ENCODE results near the gene NTRK2.
"Not testable (repeated sequence)": the region's sequence is repeated elsewhere in the genome, so short reads cannot be mapped to it uniquely, and the experiment has no call there.

Gene NTRK2

DNA sequence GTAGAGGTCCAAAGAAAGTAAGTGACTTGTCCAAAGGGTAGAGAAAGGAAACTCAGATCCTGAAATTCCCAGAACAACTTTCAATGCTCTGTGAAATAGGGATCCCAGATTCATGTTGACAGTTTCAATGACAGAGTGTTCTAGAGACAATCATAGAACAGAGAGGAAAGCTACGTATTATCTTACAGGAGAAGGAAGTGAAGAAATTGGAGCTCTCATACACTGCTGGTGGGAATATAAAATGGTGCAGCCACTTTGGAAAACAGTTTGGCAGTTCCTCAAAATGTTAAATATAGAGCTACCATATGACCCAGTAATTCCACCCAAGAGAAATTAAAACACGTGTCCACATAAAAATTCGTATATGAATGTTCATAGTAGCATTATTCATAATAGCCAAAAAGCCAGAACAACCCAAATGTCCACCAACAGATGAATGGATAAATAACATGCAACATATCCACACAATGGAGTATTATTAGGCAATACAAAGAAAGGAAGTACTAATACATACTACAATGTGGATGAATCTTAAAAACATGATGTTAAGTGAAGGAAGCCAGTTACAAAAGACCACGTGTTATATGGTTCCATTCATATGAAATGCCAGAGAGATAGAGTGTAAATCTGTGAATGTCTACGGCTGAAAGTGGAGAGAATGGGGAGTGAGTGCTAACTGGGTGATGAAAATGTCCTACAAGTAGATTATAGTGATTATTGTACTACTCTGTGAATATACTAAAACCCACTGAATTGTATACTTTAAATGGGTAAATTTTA is 197.1 kb downstream of the NTRK2 start:
- no peak overlapping the region for H3K4me3 ChIP-seq (ENCODE audit: low read depth, low read length)
- DNase-seq (ENCODE audit: low read depth), result no peak

- H3K4me3 ChIP-seq (ENCODE audit: low read depth, low read length), result no peak overlapping the region
- no peak for DNase-seq (ENCODE audit: low read depth)
Observed at GRCh38 chr9:84867186-84867585, 197.7 kb downstream of the NTRK2 start.

DNA sequence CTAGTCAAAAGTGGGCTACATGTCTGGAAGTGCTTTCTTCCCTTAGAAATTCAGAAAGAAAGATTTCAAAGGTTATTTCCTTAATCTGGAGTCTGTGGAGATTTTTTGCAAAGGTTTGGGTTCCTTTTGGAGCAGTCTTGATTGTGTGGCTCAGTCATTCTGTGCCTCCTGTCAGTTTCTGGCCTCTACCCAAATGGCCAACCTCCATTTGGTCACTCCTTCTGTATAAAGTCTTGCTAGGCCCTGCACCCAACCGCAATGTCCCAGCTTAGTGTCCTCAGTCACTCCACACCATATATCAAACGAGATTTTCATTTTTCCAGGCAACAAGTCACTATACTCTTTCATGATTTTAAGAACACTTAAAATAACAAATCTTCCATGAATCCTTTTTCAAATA is 199.6 kb downstream of the NTRK2 start:
- no peak for DNase-seq (ENCODE audit: low read depth)
- no peak overlapping the region for H3K4me3 ChIP-seq (ENCODE audit: low read depth, low read length)

DNA sequence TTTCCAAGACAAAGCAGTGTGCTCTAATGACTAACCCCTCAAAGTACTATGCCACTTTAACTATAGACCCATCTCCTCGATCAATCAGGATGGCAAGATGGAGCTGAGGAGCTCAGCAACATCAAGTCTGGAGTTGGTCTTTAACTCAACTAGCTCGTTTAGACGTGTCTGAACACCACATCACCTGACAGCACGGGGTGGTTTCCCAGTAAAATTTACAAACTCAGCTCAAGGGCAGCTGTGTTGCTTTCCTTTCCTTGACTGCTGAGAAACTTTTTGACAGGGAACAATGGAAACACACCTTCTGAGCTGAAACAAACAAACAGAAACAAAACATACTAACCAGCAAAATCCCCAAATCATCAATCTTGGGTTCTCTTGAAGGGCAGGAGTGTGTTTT is 202.5 kb downstream of the NTRK2 start:
- no peak for DNase-seq (ENCODE audit: low read depth)
- no peak overlapping the region for H3K4me3 ChIP-seq (ENCODE audit: low read depth, low read length)

DNA sequence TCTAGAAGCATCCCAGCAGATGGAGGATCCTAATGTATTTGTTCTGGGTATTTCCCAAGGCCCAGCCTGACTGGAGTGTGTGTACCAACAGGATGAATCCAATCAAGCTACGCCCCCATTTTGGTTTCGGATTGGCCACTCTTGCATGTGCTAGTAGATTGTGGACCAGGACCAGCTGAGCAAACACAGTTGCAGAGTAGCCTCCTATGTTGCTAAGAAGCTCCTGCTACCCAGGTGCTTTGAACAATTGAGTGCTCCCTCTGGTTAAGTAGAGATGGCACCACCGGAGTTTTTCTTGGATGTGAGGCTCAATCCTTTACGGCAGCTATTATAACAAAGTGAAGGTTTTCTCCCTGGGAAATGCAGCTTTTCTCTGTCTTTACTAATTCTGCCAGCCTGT is 204.5 kb downstream of the NTRK2 start:
- DNase-seq (ENCODE audit: low read depth), result no peak
- no peak overlapping the region for H3K4me3 ChIP-seq (ENCODE audit: low read depth, low read length)

GRCh38 chr9:84874596-84874995 is 205.1 kb downstream of the NTRK2 start:
- no peak overlapping the region for H3K4me3 ChIP-seq (ENCODE audit: low read depth, low read length)
- DNase-seq (ENCODE audit: low read depth), result no peak

GRCh38 chr9:84875193-84875592 is 205.7 kb downstream of the NTRK2 start:
- no peak overlapping the region for H3K4me3 ChIP-seq (ENCODE audit: low read depth, low read length)
- DNase-seq (ENCODE audit: low read depth), result no peak

- DNase-seq (ENCODE audit: low read depth), result no peak
- no peak overlapping the region for H3K4me3 ChIP-seq (ENCODE audit: low read depth, low read length)
Observed at GRCh38 chr9:84879631-84880030, 210.1 kb downstream of the NTRK2 start.

- no peak for DNase-seq (ENCODE audit: low read depth)
- no peak overlapping the region for H3K4me3 ChIP-seq (ENCODE audit: low read depth, low read length)
Observed at GRCh38 chr9:84880835-84881234, 211.3 kb downstream of the NTRK2 start.

- no peak for DNase-seq (ENCODE audit: low read depth)
Observed at GRCh38 chr9:84886866-84887265, 217.3 kb downstream of the NTRK2 start.

DNA sequence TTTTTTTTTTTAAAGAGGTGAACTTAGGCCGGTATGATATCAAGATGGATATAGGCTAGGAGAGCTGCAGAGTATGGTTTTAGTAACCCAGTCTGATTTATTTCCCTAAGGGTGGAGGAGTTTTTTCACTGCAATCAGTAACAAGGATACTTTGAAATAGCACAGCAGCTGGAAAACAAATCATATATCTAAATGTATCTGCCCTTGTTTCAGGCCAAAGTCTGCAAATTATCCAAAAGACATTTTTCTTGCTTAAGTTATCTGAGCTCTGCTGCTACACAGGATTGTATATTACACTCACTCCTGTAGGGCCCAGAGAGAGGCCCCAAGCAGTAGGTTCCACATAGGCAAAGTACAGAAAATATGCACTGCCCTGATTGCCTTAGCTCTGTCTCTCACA is 222.4 kb downstream of the NTRK2 start:
- no peak overlapping the region for H3K4me3 ChIP-seq (ENCODE audit: low read depth, low read length)
- no peak for DNase-seq (ENCODE audit: low read depth)

More at GRCh38 chr9:84886866-84887265, 217.3 kb downstream of the NTRK2 start:
- H3K4me3 ChIP-seq (ENCODE audit: low read depth, low read length), result no peak overlapping the region

DNA sequence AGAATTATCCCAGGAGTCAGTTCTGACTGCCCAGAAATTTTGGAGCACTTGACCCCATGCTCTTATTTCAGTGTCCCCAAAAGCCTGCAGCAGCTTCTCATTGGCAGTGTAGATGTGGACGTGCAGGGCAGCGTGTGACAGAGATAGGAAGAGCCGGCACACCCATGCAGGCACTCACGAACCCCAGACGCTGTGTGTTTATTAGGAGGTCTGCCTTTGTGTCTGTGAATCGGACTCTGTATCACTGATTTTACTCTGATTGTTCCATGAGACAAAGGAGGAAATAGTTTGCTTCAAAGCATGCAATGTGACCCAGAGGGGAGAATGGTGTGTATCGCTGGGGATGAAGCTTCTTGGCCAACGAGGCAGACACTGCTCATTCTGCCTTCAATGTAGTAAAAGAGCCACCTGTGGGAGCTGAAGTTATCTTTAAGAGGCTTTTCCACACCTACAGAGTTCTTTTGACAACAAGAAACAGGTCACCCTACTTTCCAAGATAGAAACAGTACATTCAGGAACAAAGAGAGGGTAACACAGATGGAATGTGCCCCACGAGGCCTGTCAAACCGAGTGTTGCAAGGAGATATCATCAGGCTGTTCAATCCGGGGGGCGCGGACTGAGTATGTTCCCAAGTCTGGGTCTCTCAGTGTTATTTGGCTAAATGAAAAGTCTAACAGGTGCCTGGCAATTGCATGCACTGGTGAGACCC is 224.0 kb downstream of the NTRK2 start:
- no peak for DNase-seq (ENCODE audit: low read depth)
- no peak overlapping the region for H3K4me3 ChIP-seq (ENCODE audit: low read depth, low read length)

GRCh38 chr9:84894859-84895258 is 225.3 kb downstream of the NTRK2 start:
- no peak overlapping the region for H3K4me3 ChIP-seq (ENCODE audit: low read depth, low read length)
- no peak for DNase-seq (ENCODE audit: low read depth)

- no peak for DNase-seq (ENCODE audit: low read depth)
- no peak overlapping the region for H3K4me3 ChIP-seq (ENCODE audit: low read depth, low read length)
Observed at GRCh38 chr9:84897362-84898094, 228.0 kb downstream of the NTRK2 start.

DNA sequence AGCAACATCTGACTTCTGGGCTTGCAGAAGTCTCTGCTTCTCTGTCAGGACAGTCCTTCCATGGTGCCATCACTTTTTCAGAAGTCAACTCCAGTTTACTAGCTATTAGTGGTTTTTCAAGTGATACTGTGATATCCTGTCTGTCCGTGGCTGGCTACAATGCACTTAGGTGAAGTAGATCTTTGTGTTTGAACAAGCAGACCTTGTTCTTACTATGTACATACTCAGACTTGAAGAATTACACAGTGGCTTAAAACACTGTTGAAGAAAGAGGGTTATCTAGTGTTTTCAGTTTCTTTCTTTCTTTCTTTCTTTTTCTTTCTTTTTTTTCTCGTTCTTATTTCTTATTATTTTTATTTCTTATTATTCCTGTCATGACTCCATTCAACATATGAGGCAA is 228.7 kb downstream of the NTRK2 start:
- DNase-seq (ENCODE audit: low read depth), result no peak
- H3K4me3 ChIP-seq (ENCODE audit: low read depth, low read length), result no peak overlapping the region

GRCh38 chr9:84898618-84899017 is 229.1 kb downstream of the NTRK2 start:
- not testable (repeated sequence) for DNase-seq (ENCODE audit: low read depth); H3K4me3 ChIP-seq (ENCODE audit: low read depth, low read length)

DNA sequence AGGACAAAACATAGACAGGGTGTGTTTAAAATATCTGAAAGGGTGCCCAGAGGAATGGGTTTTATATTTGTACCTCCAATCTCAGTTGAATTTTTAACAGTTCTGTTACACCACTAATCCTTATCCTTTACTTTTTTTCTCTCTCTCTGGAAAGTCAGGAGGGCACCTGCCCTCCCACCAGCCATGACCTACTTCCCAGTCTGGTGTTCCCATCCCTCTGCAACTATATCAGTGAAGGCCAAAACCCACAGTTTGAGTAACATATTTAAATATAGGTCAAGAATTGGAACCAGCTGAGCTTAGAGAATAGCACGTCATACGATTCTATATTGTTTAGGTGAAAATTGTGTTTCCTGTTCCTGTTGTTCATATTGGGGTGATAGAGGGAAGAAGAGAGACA is 229.8 kb downstream of the NTRK2 start:
- no peak for DNase-seq (ENCODE audit: low read depth)
- H3K4me3 ChIP-seq (ENCODE audit: low read depth, low read length), result no peak overlapping the region

GRCh38 chr9:84900421-84900820 is 230.9 kb downstream of the NTRK2 start:
- no peak for DNase-seq (ENCODE audit: low read depth)
- no peak overlapping the region for H3K4me3 ChIP-seq (ENCODE audit: low read depth, low read length)

- DNase-seq (ENCODE audit: low read depth), result no peak
- H3K4me3 ChIP-seq (ENCODE audit: low read depth, low read length), result no peak overlapping the region
Observed at GRCh38 chr9:84903963-84904362, 234.4 kb downstream of the NTRK2 start.

DNA sequence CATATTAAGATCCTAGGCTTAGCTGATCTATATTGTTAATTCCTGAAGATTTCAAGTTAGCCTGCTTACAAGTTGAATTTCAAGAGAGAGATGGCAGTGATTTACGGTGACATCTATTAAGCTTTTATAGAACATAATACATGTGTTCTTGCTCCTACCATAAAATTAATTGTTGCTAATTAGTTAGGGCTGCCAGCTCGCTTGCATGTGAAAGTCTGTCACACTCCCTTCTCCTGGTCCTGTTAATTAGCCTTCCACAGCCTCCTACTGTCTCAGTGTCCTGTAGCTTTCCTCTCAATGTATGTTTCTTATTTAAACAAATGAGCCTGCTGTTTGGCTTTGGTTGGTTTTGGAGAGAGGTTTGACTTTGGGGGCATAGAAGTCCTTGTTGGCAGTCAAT is 247.2 kb downstream of the NTRK2 start:
- no peak for DNase-seq (ENCODE audit: low read depth)
- H3K4me3 ChIP-seq (ENCODE audit: low read depth, low read length), result no peak overlapping the region
